ENCODE measurements around the gene APLNR.

- TF ChIP-seq CBFB (IDR thresholded peaks at IDR 0.05; ENCODE audit: low read depth) (no peak), CTCF (IDR thresholded peaks at IDR 0.05 in 2 of 3, conservative IDR thresholded peaks at IDR 0.05 in 1 of 3; ENCODE audit: control insufficient read depth in 2 of 3, extremely low read depth in 1 of 3, insufficient read depth in 1 of 3, low read depth in 3 of 3, low read length in 3 of 3) (no peak), RAD51 (IDR thresholded peaks at IDR 0.05) (no peak), TBL1XR1 (IDR thresholded peaks at IDR 0.05; ENCODE audit: low read depth, low read length) (no peak), MTA2 (IDR thresholded peaks at IDR 0.05; ENCODE audit: low read depth) (no peak), POLR2A (IDR thresholded peaks at IDR 0.05; ENCODE audit: low read depth, low read length) (no peak)
Measured at GRCh38 chr11:57202281-57202680, 34.8 kb downstream of the APLNR start.
